ENCODE results near the gene TLDC2.
"Not testable (repeated sequence)": the region's sequence is repeated elsewhere in the genome, so short reads cannot be mapped to it uniquely, and the experiment has no call there.

The TLDC2 gene

GRCh38 chr20:36875702-36876472, at the start of gene TLDC2:
TSS of gene TLDC2 (plus strand) at chr20:36876138. CDS start at chr20:36876175, 37 bp downstream.
- DNase-seq: no peak

GRCh38 chr20:36826554-36827244, 49.2 kb upstream of the TLDC2 start:
- DNase-seq: no peak

- DNase-seq: no peak
Observed at GRCh38 chr20:36827541-36828279, 48.2 kb upstream of the TLDC2 start.

GRCh38 chr20:36830791-36831691, 44.9 kb upstream of the TLDC2 start:
- DNase-seq: no peak

- no peak for DNase-seq
Observed at GRCh38 chr20:36832791-36833190, 43.1 kb upstream of the TLDC2 start.

- no peak for DNase-seq
Observed at GRCh38 chr20:36833275-36834020, 42.5 kb upstream of the TLDC2 start.

GRCh38 chr20:36835025-36835424, 40.9 kb upstream of the TLDC2 start:
- no peak for DNase-seq

GRCh38 chr20:36835453-36836198, 40.3 kb upstream of the TLDC2 start:
- peak; percentile 79 for DNase-seq

GRCh38 chr20:36836591-36837269, 39.2 kb upstream of the TLDC2 start:
- DNase-seq: peak; percentile 15

- not testable (repeated sequence) for DNase-seq
Observed at GRCh38 chr20:36838376-36838775, 37.6 kb upstream of the TLDC2 start.

- DNase-seq: no peak
Observed at GRCh38 chr20:36839150-36839549, 36.8 kb upstream of the TLDC2 start.

- DNase-seq: not testable (repeated sequence)
Observed at GRCh38 chr20:36841030-36841429, 34.9 kb upstream of the TLDC2 start.

- no peak for DNase-seq
Observed at GRCh38 chr20:36845288-36845971, 30.5 kb upstream of the TLDC2 start.

GRCh38 chr20:36847009-36847709, 28.8 kb upstream of the TLDC2 start:
- no peak for DNase-seq

GRCh38 chr20:36847710-36848040, 28.3 kb upstream of the TLDC2 start:
- no peak for DNase-seq

- no peak for DNase-seq
Observed at GRCh38 chr20:36848078-36848660, 27.8 kb upstream of the TLDC2 start.

GRCh38 chr20:36848677-36849076, 27.3 kb upstream of the TLDC2 start:
- DNase-seq: no peak

GRCh38 chr20:36849333-36850065, 26.4 kb upstream of the TLDC2 start:
- DNase-seq: no peak

All from stimulated activated naive CD4-positive, alpha-beta T cell treated with Interleukin-2 at 50 U/mL for 16 hours (primary cell).